ENCODE data around the gene PPP3R1.

PPP3R1 gene

DNA sequence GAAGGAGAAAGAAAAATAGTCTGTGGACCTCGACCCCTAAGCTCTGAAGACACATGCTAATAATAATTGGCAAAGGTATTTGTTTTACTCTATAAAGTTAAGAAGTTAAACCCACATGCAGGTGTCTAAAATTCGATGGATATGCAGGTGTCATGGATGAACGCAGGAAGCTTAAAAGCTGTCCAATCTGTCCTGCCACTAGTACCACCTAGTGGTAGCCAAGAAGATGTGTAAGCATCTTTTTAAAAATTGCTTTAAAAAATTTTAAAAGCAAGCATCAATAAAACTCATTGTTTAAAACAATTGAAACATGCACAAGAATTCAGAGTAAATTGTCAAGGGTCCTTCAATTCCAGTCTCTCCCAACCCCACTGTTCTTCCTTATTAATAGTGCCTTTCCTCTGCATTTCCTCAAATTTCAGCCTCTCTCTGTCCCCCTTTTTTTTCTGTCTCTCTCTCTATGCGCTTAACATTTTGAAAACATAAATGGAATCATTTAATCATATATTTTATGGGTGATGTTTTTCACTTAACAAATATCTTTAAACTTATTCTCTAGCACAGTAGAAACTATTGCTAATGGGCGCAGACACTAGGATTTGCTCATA, 30.6 kb upstream of the PPP3R1 start:
- Histone ChIP-seq H3K36me3 (ENCODE audit: insufficient read depth) (no peaks in the 10 kb centered on the region), H3K4me1 (ENCODE audit: low read depth, poor library complexity, severe bottlenecking) (peaks cover 4% of the 10 kb centered on the region), H3K27ac (no peak overlapping the region), H4K20me1 (ENCODE audit: insufficient read depth) (no peaks in the 10 kb centered on the region), H3K79me2 (ENCODE audit: insufficient read depth, low read depth) (no peaks in the 10 kb centered on the region), H3K27me3 (ENCODE audit: insufficient read depth, low read depth) (no peaks in the 10 kb centered on the region), H3K4me3 (IDR thresholded peaks at IDR 0.05; ENCODE audit: insufficient read depth, low read depth, low read length) (no peak overlapping the region), H3K4me2 (no peak overlapping the region), H3K9ac (no peak overlapping the region), H2AFZ (ENCODE audit: low read depth) (no peak overlapping the region)
- TF ChIP-seq, protein P1, sequence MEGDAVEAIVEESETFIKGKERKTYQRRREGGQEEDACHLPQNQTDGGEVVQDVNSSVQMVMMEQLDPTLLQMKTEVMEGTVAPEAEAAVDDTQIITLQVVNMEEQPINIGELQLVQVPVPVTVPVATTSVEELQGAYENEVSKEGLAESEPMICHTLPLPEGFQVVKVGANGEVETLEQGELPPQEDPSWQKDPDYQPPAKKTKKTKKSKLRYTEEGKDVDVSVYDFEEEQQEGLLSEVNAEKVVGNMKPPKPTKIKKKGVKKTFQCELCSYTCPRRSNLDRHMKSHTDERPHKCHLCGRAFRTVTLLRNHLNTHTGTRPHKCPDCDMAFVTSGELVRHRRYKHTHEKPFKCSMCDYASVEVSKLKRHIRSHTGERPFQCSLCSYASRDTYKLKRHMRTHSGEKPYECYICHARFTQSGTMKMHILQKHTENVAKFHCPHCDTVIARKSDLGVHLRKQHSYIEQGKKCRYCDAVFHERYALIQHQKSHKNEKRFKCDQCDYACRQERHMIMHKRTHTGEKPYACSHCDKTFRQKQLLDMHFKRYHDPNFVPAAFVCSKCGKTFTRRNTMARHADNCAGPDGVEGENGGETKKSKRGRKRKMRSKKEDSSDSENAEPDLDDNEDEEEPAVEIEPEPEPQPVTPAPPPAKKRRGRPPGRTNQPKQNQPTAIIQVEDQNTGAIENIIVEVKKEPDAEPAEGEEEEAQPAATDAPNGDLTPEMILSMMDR (conservative IDR thresholded peaks at IDR 0.05; ENCODE audit: low read depth, low read length): peak; percentile 83

DNA sequence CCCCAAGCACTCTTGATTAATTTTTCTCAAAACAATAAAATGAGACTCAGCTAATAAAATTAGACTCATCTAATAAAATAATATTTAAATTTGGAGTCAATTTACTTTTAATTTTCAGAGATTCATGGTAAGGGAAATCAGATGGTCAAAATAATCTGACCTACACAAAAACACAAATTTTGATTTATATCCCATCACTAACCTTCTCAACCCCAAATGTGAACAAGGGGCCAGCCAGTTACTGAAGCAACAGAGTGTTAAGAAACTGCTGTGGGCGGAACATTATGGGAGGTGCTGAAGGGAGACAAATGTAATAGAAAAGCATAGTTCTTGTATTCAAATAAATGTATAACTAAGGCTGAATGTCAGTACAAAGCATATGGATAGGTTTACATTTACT, 28.5 kb upstream of the PPP3R1 start:
- Histone ChIP-seq H3K4me1 (ENCODE audit: low read depth, poor library complexity, severe bottlenecking) (no peaks in the 10 kb centered on the region), H3K4me3 (IDR thresholded peaks at IDR 0.05; ENCODE audit: insufficient read depth, low read depth, low read length) (no peak overlapping the region), H3K79me2 (ENCODE audit: insufficient read depth, low read depth) (no peaks in the 10 kb centered on the region), H3K27ac (no peak overlapping the region), H2AFZ (ENCODE audit: low read depth) (no peak overlapping the region), H3K4me2 (no peak overlapping the region), H3K27me3 (ENCODE audit: insufficient read depth, low read depth) (no peaks in the 10 kb centered on the region), H3K36me3 (ENCODE audit: insufficient read depth) (no peaks in the 10 kb centered on the region), H3K9ac (no peak overlapping the region), H4K20me1 (ENCODE audit: insufficient read depth) (no peaks in the 10 kb centered on the region)
- TF ChIP-seq, protein P1 (conservative IDR thresholded peaks at IDR 0.05; ENCODE audit: low read depth, low read length): no peak

- H3K27ac ChIP-seq: no peak overlapping the region
- TF ChIP-seq, protein P1 (conservative IDR thresholded peaks at IDR 0.05; ENCODE audit: low read depth, low read length): no peak
- no peaks in the 10 kb centered on the region for H4K20me1 ChIP-seq (ENCODE audit: insufficient read depth)
- no peaks in the 10 kb centered on the region for H3K36me3 ChIP-seq (ENCODE audit: insufficient read depth)
- H3K4me2 ChIP-seq: no peak overlapping the region
- no peaks in the 10 kb centered on the region for H3K4me1 ChIP-seq (ENCODE audit: low read depth, poor library complexity, severe bottlenecking)
- H3K9ac ChIP-seq: no peak overlapping the region
- H2AFZ ChIP-seq (ENCODE audit: low read depth): no peak overlapping the region
- no peaks in the 10 kb centered on the region for H3K27me3 ChIP-seq (ENCODE audit: insufficient read depth, low read depth)
- H3K4me3 ChIP-seq (IDR thresholded peaks at IDR 0.05; ENCODE audit: insufficient read depth, low read depth, low read length): no peak overlapping the region
- H3K79me2 ChIP-seq (ENCODE audit: insufficient read depth, low read depth): no peaks in the 10 kb centered on the region
Observed at GRCh38 chr2:68280348-68280747, 28.0 kb upstream of the PPP3R1 start.

GRCh38 chr2:68279691-68280090, 27.4 kb upstream of the PPP3R1 start:
- Histone ChIP-seq H4K20me1 (ENCODE audit: insufficient read depth) (no peaks in the 10 kb centered on the region), H3K36me3 (ENCODE audit: insufficient read depth) (no peaks in the 10 kb centered on the region), H3K4me1 (ENCODE audit: low read depth, poor library complexity, severe bottlenecking) (no peaks in the 10 kb centered on the region), H3K4me3 (IDR thresholded peaks at IDR 0.05; ENCODE audit: insufficient read depth, low read depth, low read length) (no peak overlapping the region), H3K79me2 (ENCODE audit: insufficient read depth, low read depth) (no peaks in the 10 kb centered on the region), H2AFZ (ENCODE audit: low read depth) (no peak overlapping the region), H3K27ac (no peak overlapping the region), H3K27me3 (ENCODE audit: insufficient read depth, low read depth) (no peaks in the 10 kb centered on the region), H3K9ac (no peak overlapping the region), H3K4me2 (no peak overlapping the region)
- TF ChIP-seq, protein P1 (conservative IDR thresholded peaks at IDR 0.05; ENCODE audit: low read depth, low read length): no peak
